GM18508 (cell line): ENCODE results near the gene SLC6A13.
"Not testable (repeated sequence)": the region's sequence is repeated elsewhere in the genome, so short reads cannot be mapped to it uniquely, and the experiment has no call there.

Experiments
- ATAC-seq: cut with Tn5 transposase; IDR thresholded peaks from one replicate; pipeline ENCODE4 v1.9.1; 2021; ENCODE audit warnings: moderate number of reproducible peaks; ENCODE audit not compliant: insufficient read depth, unreplicated experiment

Gene SLC6A13

GRCh38 chr12:262817-263216 lies at the start of gene SLC6A13:
SLC6A13 (minus strand) TSS chr12:262836; CDS start chr12:260052, 2,784 bp downstream.
- ATAC-seq: no peak

- ATAC-seq: no peak
Measured at GRCh38 chr12:308511-308910, 45.9 kb upstream of the SLC6A13 start.

- ATAC-seq: no peak
Measured at GRCh38 chr12:307406-307805, 44.8 kb upstream of the SLC6A13 start.

GRCh38 chr12:304805-305204 lies 42.2 kb upstream of the SLC6A13 start:
- no peak for ATAC-seq

DNA sequence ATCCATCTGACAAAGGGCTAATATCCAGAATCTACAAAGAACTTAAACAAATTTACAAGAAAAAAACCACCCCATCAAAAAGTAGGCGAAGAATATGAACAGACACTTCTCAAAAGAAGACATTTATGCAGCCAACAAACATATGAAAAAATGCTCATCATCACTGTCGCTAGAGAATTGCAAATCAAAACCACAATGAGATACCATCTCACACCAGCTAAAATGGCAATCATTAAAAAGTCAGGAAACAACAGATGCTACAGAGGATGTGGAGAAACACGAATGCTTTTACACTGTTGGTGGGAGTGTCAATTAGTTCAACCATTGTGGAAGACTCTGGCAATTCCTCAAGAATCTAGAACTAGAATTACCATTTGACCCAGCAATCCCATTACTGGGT lies 40.1 kb upstream of the SLC6A13 start:
- not testable (repeated sequence) for ATAC-seq

GRCh38 chr12:300166-300565 lies 37.5 kb upstream of the SLC6A13 start:
- not testable (repeated sequence) for ATAC-seq

DNA sequence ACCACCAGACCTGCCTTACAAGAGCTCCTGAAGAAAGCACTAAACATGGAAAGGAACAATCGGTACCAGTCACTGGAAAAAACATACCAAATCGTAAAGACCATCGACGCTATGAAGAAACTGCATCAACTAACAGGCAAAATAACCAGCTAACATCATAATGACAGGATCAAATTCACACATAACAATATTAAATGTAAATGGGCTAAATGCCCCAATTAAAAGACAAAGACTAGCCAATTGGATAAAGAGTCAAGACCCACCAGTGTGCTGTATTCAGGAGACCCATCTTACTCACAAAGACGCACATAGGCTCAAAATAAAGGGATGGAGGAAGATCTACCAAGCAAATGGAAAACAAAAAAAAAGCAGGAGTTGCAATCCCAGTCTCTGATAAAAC lies 36.9 kb upstream of the SLC6A13 start:
- not testable (repeated sequence) for ATAC-seq

DNA sequence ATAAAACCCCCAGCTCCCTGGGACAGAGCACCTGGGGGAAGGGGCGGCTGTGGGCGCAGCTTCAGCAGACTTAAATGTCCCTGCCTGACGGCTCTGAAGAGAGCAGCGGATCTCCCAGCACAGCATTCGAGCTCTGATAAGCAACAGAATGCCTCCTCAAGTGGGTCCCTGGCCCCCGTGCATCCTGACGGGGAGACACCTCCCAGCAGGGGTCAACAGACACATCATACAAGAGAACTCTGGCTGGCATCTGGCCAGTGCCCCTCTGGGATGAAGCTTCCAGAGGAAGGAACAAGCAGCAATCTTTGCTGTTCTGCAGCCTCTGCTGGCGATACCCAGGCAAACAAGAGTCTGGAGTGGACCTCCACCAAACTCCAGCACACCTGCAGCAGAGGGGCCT lies 35.4 kb upstream of the SLC6A13 start:
- not testable (repeated sequence) for ATAC-seq

DNA sequence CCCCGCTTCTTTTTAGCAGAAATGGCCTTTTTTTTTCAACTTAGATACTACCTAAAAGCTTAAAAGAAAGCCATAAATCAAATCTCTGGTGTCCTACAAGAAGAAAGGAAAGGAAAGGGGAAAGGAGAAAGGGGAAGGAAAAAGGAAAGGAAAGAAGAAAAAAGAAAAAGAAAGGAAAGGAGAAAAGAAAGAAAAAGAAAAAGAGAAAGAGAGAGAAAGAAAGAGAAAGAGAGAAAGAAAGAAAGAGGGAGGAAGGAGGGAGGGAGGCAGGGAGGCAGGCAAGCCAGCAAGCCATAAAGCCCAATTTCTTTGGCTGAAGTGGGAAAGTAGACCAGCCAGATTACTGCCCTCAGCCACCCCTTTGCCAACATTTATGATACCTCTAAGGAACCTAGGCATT lies 32.5 kb upstream of the SLC6A13 start:
- ATAC-seq: no peak

DNA sequence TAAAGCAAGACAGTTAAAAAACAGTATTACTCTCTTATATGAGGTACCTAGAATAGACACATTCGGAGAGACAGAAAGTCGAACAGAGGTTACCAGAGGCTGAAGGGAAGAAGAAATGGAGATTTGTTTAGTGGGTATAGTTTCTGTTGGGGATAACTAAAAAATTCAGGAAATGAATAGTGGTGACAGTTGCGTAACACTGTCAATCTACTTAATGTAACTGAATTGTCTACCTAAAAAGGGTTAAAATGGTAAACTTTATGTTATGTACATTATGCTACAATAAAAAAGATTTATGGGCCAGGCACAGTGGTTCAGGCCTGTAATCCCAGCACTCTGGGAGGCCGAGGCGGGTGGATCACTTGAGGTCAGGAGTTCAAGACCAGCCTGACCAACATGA lies 30.6 kb upstream of the SLC6A13 start:
- ATAC-seq: no peak

- ATAC-seq: no peak
Measured at GRCh38 chr12:292186-292585, 29.6 kb upstream of the SLC6A13 start.

DNA sequence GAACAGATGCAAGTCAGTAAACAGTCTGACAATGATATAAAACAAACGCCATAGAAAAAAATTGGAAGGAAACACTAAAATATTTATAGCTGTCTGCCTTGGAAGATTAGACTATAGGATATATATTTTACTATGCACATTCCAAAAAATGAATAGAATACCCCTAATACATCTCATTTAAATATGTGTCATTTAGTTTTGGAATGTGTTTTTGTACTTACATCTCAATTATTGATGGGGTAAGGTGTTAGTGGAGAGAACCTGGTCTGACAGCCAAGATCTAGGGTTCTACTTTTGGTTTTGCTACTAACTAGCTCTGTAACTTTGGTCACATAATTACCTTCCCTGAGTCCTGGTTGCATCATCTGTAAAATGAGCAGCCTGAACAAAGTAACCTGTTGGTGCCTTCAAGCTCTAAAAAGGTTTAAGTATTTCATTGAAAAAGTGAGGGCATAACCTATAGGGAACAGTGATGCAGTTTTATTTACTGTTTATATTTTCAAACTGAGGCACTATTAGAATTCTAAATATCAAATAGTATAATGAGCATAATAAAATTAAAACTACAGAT lies 28.6 kb upstream of the SLC6A13 start:
- no peak for ATAC-seq

DNA sequence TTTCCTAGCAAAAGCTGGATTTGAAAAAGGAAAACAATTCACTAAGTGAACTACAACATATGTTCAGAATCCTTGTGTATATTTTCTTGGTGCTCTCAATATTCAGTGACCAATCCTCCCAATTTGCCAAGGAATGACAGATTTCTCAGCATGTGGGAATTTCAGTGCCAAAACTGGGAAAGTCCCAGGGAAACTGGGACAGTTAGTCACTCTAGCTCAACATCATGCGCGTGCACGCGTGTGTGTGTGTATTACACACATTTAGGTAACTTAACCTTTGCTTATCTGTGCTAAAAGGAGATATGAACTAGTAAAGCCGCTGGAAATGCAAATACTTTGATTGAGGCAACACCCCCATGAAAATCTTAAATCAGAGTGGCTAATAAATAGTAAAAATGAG lies 26.1 kb upstream of the SLC6A13 start:
- no peak for ATAC-seq

GRCh38 chr12:286531-287300 lies 24.1 kb upstream of the SLC6A13 start:
- no peak for ATAC-seq

DNA sequence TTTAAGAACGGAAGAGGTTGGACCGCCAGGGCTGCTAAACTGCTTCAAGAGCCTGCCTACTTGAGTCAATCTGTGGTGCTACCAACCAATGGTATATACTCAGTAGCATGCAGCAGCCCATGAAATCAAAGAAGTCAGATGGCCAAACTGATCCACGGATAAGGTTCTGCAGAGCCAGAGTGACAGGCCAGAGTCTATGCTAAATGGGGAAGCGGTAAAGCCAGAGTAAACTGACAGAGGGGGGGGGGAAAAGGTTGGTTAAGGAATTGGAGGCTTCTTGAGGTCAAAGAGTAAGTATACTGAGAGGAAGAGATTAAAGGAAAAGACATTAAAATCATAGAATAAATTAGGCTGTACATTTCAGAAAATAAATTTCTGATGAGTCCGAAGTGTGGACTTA lies 15.4 kb upstream of the SLC6A13 start:
- no peak for ATAC-seq

DNA sequence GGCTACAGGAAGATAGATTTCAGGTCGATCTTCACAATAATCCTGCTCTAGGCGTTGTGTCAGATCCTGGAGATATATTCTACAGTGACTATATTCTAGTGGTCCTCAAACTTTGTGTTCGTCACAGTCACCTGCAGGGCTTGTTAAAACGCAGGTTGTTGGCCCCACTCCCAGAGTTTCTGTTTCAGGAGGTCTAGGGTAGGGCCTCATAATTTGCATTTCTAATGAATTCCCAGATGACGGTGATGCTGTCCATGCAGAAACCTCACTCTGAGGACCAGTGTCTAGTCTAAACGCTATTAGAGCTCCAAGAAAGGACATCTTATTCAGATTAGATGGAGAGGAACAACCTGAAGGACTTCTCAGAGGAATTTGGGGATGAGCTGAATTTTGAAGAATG lies 13.2 kb upstream of the SLC6A13 start:
- no peak for ATAC-seq

GRCh38 chr12:273382-273781 lies 10.7 kb upstream of the SLC6A13 start:
- no peak for ATAC-seq

DNA sequence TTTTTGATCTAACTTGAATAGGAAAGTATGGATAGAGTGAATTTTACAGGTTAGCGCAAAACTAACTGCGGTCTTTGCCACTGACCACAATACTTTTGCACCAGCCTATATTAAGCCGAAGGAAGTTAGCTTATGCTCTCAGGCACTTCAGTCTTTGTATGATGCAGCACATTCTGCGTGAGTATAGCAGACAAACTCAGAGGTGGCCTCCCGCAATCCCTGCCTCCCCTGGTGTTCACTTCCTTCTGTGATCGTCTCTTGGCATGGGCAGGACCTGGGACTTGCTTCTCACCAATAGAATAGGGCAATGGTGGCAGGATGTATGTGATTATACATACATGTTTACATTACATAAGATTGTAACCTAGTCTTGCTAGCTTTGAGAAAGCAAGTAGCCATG lies 10.3 kb upstream of the SLC6A13 start:
- no peak for ATAC-seq

DNA sequence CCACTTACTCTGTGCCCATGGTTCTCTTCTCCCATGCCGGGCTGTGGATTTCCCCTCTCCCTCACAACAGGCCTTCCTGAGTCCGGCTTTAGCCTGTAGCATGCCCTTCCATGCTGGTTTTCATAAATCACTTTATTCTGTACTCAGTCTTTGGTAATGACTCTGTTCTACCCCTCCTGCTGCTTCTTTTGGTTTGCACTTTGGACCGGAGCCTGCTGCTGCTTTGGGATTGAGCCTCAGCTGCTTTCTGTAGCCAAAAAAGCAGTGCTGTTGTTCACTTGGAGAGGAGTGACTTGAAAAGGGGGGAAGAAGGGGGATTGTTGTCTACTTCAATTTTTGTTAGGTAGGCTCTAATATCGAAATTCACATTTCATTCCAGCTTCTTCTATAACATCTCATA lies 8.5 kb upstream of the SLC6A13 start:
- ATAC-seq: no peak

DNA sequence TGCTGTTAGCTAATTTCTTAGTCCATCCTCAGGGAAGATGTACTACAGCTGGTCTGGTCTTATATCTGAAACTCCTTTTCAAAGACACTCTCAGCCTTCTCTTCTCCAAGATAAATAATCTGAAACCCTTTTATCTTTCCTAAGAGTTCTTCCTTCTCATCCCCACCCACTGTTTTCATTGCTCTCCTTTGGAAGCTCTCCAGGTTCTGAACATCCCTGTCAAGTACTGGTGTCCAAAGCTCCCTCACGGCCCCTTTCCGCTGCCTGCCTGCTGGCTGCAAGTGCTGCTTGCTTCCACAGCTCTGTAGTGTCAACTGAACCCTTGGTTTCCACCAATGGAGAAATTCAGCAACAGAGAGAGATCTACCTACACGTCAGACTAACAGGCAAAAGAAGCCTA lies 6.6 kb upstream of the SLC6A13 start:
- ATAC-seq: no peak

GRCh38 chr12:268483-268840 lies 5.8 kb upstream of the SLC6A13 start:
- no peak for ATAC-seq
